PFSK-1 (cell line): ENCODE data around the gene DNAH6.

ENCODE experiments used
- FOXP2 ChIP-seq: optimal IDR thresholded peaks from 2 replicates; pipeline ENCODE3; 2011; ENCODE audit warnings: borderline replicate concordance, control low read depth, inconsistent platforms; ENCODE audit not compliant: insufficient read depth; ENCODE audit errors: extremely low read length, extremely low read depth
- POLR2AphosphoS5 ChIP-seq: IDR thresholded peaks from 2 replicates; pipeline ENCODE4 v1.6.1; 2012; ENCODE audit warnings: low read depth, mild to moderate bottlenecking, control low read depth, low read length, moderate library complexity
- SIN3A ChIP-seq: IDR thresholded peaks from 2 replicates; pipeline ENCODE4 v1.6.1; 2012; ENCODE audit warnings: mild to moderate bottlenecking, low read length, moderate library complexity, borderline replicate concordance; ENCODE audit not compliant: insufficient read depth
- TAF1 ChIP-seq: IDR thresholded peaks from 2 replicates; pipeline ENCODE4 v1.6.1; 2012; ENCODE audit warnings: low read length, control low read depth, borderline replicate concordance; ENCODE audit not compliant: insufficient read depth
- TF ChIP-seq, protein P1 (sequence below), 2 experiments: IDR thresholded peaks; 2 replicates each; pipeline versions ENCODE4 v1.6.1 to v1.8.0; 2011 to 2012; ENCODE audit warnings: low read depth in 2 of 2, low read length in 2 of 2, control low read depth in 1 of 2, inconsistent platforms in 1 of 2, mild to moderate bottlenecking in 1 of 2, moderate library complexity in 1 of 2; ENCODE audit not compliant: insufficient read depth in 1 of 2

DNAH6 gene

DNA sequence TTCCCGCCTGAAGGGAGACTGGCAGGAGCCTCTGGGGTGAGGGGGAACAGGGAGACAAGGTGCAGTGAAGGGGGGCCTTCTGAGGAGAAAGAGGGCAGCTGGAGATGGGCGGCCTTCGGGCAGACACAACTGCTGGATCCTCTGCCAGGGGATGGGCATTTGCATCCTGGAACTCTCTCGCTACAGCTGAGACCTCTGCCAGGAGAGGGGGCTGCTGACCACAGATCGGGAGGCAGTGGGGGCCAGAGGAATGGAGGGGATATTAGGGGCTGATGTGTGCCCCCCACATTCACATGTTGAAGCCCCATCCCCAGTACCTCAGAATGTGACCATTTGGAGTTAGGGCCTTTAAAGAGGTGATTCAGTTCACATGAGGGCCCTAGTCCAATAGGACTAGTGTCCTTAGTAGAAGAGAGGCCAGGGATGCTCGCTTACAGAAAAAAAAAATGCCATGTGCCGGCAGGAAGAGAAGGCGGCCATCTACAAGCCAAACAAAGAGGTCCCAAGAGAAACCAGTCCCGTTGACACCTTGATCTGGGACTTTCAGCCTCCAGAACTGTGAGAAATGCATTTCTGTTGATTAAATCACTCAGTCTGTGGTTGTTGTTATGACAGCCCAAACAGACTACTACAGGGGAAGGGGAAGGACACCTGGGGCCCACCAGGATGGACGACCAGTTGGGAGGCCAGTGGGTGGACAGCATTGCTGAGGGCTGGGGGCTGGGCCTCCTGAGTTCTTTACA, 314.6 kb downstream of the DNAH6 start:
- TF ChIP-seq FOXP2 (no peak), SIN3A (no peak), TAF1 (no peak), POLR2AphosphoS5 (no peak)
- TF ChIP-seq, protein P1, sequence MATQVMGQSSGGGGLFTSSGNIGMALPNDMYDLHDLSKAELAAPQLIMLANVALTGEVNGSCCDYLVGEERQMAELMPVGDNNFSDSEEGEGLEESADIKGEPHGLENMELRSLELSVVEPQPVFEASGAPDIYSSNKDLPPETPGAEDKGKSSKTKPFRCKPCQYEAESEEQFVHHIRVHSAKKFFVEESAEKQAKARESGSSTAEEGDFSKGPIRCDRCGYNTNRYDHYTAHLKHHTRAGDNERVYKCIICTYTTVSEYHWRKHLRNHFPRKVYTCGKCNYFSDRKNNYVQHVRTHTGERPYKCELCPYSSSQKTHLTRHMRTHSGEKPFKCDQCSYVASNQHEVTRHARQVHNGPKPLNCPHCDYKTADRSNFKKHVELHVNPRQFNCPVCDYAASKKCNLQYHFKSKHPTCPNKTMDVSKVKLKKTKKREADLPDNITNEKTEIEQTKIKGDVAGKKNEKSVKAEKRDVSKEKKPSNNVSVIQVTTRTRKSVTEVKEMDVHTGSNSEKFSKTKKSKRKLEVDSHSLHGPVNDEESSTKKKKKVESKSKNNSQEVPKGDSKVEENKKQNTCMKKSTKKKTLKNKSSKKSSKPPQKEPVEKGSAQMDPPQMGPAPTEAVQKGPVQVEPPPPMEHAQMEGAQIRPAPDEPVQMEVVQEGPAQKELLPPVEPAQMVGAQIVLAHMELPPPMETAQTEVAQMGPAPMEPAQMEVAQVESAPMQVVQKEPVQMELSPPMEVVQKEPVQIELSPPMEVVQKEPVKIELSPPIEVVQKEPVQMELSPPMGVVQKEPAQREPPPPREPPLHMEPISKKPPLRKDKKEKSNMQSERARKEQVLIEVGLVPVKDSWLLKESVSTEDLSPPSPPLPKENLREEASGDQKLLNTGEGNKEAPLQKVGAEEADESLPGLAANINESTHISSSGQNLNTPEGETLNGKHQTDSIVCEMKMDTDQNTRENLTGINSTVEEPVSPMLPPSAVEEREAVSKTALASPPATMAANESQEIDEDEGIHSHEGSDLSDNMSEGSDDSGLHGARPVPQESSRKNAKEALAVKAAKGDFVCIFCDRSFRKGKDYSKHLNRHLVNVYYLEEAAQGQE (IDR thresholded peaks at IDR 0.05; ENCODE audit: insufficient read depth in 1 of 2, low read depth in 2 of 2, low read length in 2 of 2), result no peak

DNA sequence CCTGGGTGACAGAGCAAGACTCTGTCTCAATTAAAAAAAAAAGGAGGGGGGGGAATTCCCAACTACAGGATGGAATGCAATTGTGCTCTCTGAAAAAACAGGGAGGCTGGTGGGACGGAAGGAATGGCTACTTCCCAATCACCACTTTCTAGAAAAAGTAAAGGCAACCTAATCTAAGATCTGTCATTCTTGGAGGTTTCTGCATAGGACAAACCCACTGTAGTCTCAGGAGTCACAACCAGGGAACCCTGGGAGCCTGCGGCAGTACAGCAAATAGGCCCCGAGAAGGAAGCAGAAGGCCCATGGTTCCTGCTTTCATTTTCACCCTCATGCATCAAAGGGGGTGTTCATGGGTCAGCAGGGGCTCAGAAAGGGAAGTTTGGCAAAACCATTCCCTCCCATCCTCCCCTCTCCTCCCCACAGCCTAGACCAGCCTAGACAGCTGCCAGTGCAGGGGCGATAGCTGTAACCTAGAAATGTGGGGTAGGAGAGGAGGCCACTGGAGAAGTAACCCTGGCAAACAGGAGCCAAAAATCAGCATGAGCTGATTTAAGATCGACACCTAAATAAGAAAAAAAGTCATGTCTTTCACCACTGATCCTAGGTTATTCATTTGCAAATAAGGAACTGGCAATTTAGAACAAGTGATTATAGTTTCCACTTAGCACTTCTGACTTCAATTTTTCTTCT, 316.6 kb downstream of the DNAH6 start:
- no peak for TF ChIP-seq POLR2AphosphoS5
- TF ChIP-seq FOXP2, result no peak
- TF ChIP-seq SIN3A, result no peak

DNA sequence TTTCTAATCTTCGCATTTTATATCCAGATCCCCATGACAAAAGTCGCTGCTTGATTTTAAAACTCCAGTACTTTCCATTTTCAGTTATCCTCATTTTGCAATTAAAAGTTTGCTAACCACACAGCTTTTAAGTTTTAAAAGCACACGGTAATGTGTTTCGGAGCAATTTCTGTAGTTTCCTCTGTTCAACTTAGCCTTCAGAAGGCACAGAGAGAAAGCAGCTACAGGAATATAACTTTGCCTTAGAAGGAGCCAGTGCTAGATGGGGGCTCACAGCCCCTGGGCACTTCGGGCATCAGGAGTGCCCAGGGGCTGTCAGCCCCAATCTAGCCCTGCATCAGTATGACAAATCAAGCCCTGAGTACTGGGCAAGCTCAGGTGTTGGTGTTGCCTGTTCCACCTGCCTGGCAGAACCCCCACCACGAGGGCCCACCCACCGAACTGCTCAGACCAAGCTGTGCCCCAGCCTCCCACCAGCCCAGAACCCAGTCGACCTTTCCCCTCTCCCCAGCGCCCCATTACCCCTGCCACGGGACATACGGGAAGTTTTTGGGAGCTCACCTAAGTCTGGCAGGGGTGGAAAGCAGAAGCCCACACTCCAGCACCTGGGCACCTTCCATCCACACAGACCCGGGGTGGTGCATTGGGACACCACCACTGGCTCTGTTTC, 317.3 kb downstream of the DNAH6 start:
- TF ChIP-seq FOXP2, result no peak
- no peak for TF ChIP-seq POLR2AphosphoS5
- TF ChIP-seq, protein P1 (IDR thresholded peaks at IDR 0.05; ENCODE audit: insufficient read depth in 1 of 2, low read depth in 2 of 2, low read length in 2 of 2), result no peak
- TF ChIP-seq SIN3A, result no peak
- TF ChIP-seq TAF1, result no peak

DNA sequence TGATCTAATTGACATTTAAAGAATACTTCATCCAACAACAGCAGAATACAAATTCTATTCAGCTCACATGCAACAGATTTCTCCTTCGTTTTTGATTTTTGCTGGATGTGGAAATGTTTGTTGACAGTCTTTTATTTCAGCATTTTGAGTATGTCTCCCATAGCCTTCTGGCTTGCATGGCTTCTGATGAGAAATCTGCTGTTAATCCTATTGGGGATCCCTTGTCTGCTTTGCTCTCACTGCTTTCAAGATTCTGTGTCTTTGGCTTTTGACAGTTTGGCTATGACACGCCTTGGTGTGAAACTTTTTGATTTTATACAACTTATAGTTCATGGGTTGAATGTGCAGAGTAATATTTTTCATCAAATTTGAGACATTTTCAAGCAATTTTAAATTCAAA, 319.9 kb downstream of the DNAH6 start:
- TF ChIP-seq POLR2AphosphoS5 (no peak), FOXP2 (no peak), TAF1 (no peak), SIN3A (no peak)
- TF ChIP-seq, protein P1 (IDR thresholded peaks at IDR 0.05; ENCODE audit: insufficient read depth in 1 of 2, low read depth in 2 of 2, low read length in 2 of 2), result no peak

DNA sequence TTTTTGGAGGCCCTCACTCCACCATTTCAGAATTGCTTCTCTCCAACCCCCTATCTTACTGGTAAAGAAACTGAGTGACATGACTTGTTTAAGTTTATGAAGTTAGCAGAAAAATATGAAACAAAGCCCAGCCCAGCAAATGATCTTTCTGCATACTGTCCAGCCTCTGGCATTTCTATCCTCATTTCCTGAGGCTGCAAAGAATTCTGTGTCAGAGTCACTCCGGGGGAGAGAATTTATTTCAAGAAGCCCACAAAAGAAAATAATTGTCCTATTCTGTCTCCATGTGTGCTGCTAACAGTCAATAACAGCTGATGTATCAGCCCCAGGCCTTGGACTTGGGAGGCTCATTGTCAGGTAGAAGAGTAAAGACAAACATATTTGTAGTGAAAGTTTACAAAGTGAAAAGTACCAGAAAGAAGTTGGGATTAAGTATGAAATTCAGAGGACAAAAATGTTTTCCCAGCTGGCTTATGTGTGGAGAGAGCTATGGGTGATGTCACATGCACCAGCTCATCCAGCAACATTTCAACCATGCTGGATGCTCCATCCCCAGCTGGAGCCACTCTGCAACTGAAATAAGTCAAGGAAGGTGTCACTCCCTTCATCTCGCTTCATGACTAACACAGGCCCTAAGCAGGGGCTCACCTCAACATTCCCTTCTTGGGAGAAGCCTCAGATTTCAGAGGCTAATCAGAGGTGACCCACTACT, 322.3 kb downstream of the DNAH6 start:
- TF ChIP-seq, protein P1 (IDR thresholded peaks at IDR 0.05; ENCODE audit: insufficient read depth in 1 of 2, low read depth in 2 of 2, low read length in 2 of 2), result no peak
- TF ChIP-seq SIN3A (no peak), POLR2AphosphoS5 (no peak), TAF1 (no peak), FOXP2 (no peak)
